IMR-90 (cell line): ENCODE results near the gene TUFM. TPM values are rescaled to one million over a fixed set of nuclear protein-coding genes. Genes with fewer than 3 reads are reported as not detected.

Experiments used
- ATAC-seq: fragments of 200-7000 bp; cut with Tn5 transposase; 2 replicates; pipeline ENCODE4 v1.9.1; 2020; ENCODE audit warnings: low read depth, mild to moderate bottlenecking, moderate library complexity
- BruUV-seq: library from RNA; stranded (reverse); fragments of 400-500 nt; replicated peaks from 2 replicates; lab custom pipeline; 2021; lab: Mats Ljungman, UMichigan
- CTCF ChIA-PET: fragments of 300-600 bp; formaldehyde crosslinking; extraction: SDS; loops from one replicate; lab custom pipeline; 2021; ENCODE audit warnings: antibody characterized with exemption; lab: Yijun Ruan, JAX
- POLR2A ChIA-PET: fragments of 300-600 bp; sonication (Branson Sonifier 250); formaldehyde crosslinking; loops from one replicate; lab custom pipeline; 2022; ENCODE audit warnings: antibody characterized with exemption; ENCODE audit not compliant: unreplicated experiment; lab: Charles Lee
- DNase-seq: peaks from one replicate; pipeline ENCODE4 v3.0.0; 2013
- H2AFZ ChIP-seq: replicated peaks from 2 replicates; pipeline ENCODE3; 2013; ENCODE audit warnings: low read length, mild to moderate bottlenecking; ENCODE audit not compliant: poor library complexity
- H2AK5ac ChIP-seq: 2 replicates; pipeline ENCODE4 v1.6.1; 2013; ENCODE audit warnings: low read depth, low read length, inconsistent platforms
- H2AK9ac ChIP-seq: replicated peaks from 2 replicates; pipeline ENCODE3; 2013; ENCODE audit warnings: mild to moderate bottlenecking, low read depth, low read length, moderate library complexity; ENCODE audit not compliant: poor library complexity
- H2BK120ac ChIP-seq: 2 replicates; pipeline ENCODE4 v1.6.1; 2013; ENCODE audit warnings: low read depth, low read length, inconsistent platforms
- H2BK15ac ChIP-seq: 3 replicates; pipeline ENCODE4 v1.6.1; 2013; ENCODE audit warnings: low read depth, low read length, inconsistent platforms
- H2BK20ac ChIP-seq: 2 replicates; pipeline ENCODE4 v1.6.1; 2013; ENCODE audit warnings: low read depth, mild to moderate bottlenecking, inconsistent platforms, low read length, moderate library complexity
- H2BK5ac ChIP-seq: 2 replicates; pipeline ENCODE4 v1.6.1; 2013; ENCODE audit warnings: mild to moderate bottlenecking, low read depth, low read length, inconsistent platforms; ENCODE audit not compliant: poor library complexity, severe bottlenecking
- H3K14ac ChIP-seq: replicated peaks from 2 replicates; pipeline ENCODE4 v1.6.1; 2013; ENCODE audit warnings: low read depth, low read length, inconsistent platforms
- H3K18ac ChIP-seq: 2 replicates; pipeline ENCODE4 v1.6.1; 2013; ENCODE audit warnings: low read depth, low read length, control low read depth
- H3K23ac ChIP-seq: 2 replicates; pipeline ENCODE4 v1.6.1; 2013; ENCODE audit warnings: low read depth, low read length, inconsistent platforms
- H3K27ac ChIP-seq: 2 replicates; pipeline ENCODE4 v1.5.1; 2013; ENCODE audit warnings: mild to moderate bottlenecking, control low read depth, low read length; ENCODE audit not compliant: insufficient read depth
- H3K27me3 ChIP-seq: 2 replicates; pipeline ENCODE4 v1.6.1; 2013; ENCODE audit warnings: low read length; ENCODE audit not compliant: control insufficient read depth, insufficient read depth
- H3K36me3 ChIP-seq: 2 replicates; pipeline ENCODE4 v1.6.1; 2013; ENCODE audit warnings: low read length, mixed read lengths; ENCODE audit not compliant: control insufficient read depth, insufficient read depth
- H3K4ac ChIP-seq: 2 replicates; pipeline ENCODE4 v1.6.1; 2013; ENCODE audit warnings: low read depth, low read length, inconsistent platforms
- H3K4me1 ChIP-seq: 2 replicates; pipeline ENCODE4 v1.6.1; 2013; ENCODE audit warnings: low read length, mixed read lengths; ENCODE audit not compliant: control insufficient read depth, insufficient read depth
- H3K4me2 ChIP-seq: 2 replicates; pipeline ENCODE4 v1.6.1; 2013; ENCODE audit warnings: low read depth, mild to moderate bottlenecking, control low read depth, low read length, moderate library complexity
- H3K4me3 ChIP-seq: 2 replicates; pipeline ENCODE4 v1.5.1; 2013; ENCODE audit warnings: low read depth, mild to moderate bottlenecking, control low read depth, low read length, moderate library complexity; ENCODE audit not compliant: insufficient read depth
- H3K56ac ChIP-seq: 2 replicates; pipeline ENCODE4 v1.6.1; 2013; ENCODE audit warnings: low read length, inconsistent platforms; ENCODE audit not compliant: insufficient read depth; ENCODE audit errors: extremely low read depth
- H3K79me1 ChIP-seq, 2 experiments: 2 replicates each; pipeline ENCODE4 v1.6.1; 2013; ENCODE audit warnings: low read length in 2 of 2, inconsistent platforms in 1 of 2, low read depth in 1 of 2
- H3K9ac ChIP-seq: 2 replicates; pipeline ENCODE4 v1.6.1; 2013; ENCODE audit warnings: low read depth, low read length, control low read depth
- H3K9me1 ChIP-seq: 2 replicates; pipeline ENCODE4 v1.6.1; 2013; ENCODE audit warnings: low read length, inconsistent platforms; ENCODE audit not compliant: insufficient read depth
- H3K9me3 ChIP-seq: 2 replicates; pipeline ENCODE4 v1.6.1; 2013; ENCODE audit warnings: low read length; ENCODE audit not compliant: control insufficient read depth, insufficient read depth
- H4K20me1 ChIP-seq: 2 replicates; pipeline ENCODE4 v1.6.1; 2013; ENCODE audit warnings: low read length, inconsistent platforms; ENCODE audit not compliant: insufficient read depth
- H4K5ac ChIP-seq: 2 replicates; pipeline ENCODE4 v1.6.1; 2013; ENCODE audit warnings: mild to moderate bottlenecking, low read depth, low read length, control low read depth
- H4K8ac ChIP-seq, 2 experiments: 2 replicates each; pipeline ENCODE4 v1.6.1; 2013; ENCODE audit warnings: low read depth in 2 of 2, low read length in 2 of 2, control low read depth in 1 of 2, inconsistent platforms in 1 of 2
- H4K91ac ChIP-seq: 2 replicates; pipeline ENCODE4 v1.6.1; 2013; ENCODE audit warnings: low read depth, low read length, inconsistent platforms; ENCODE audit not compliant: insufficient read depth
- MXI1 ChIP-seq: IDR thresholded peaks from 2 replicates; pipeline ENCODE4 v1.6.1; 2012; ENCODE audit warnings: low read depth, mild to moderate bottlenecking, low read length, moderate library complexity, borderline replicate concordance
- RCOR1 ChIP-seq: IDR thresholded peaks from 2 replicates; pipeline ENCODE4 v1.6.1; 2012; ENCODE audit warnings: mild to moderate bottlenecking, low read length, improper control_type of control experiment; ENCODE audit not compliant: insufficient replicate concordance
- RFX5 ChIP-seq: IDR thresholded peaks from 2 replicates; pipeline ENCODE4 v1.8.0; 2012; ENCODE audit warnings: low read depth, mild to moderate bottlenecking, low read length, moderate library complexity
- WGBS, 2 experiments: methylation state at CpG; one replicate each; pipeline versions ENCODE4 v1.1.5 to v1.1.7; 2013; ENCODE audit warnings: missing lambda C conversion rate in 2 of 2; ENCODE audit not compliant: insufficient read length in 1 of 2; ENCODE audit errors: extremely low coverage in 2 of 2; 5-methylcytosine and 5-hydroxymethylcytosine counted together
- dilution Hi-C: fragments of 300-500 bp; cut with HindIII; formaldehyde crosslinking; loops from one replicate; pipeline ENCODE4 v1.14.3; 2018; ENCODE audit warnings: low sequenced_read_pairs; ENCODE audit not compliant: unreplicated experiment
- in situ Hi-C: fragments of 300-500 bp; cut with MboI; formaldehyde crosslinking; loops from 3 replicates; pipeline ENCODE4 v1.14.3; 2019; ENCODE audit warnings: low sequenced_read_pairs, inconsistent platforms, mixed read lengths
- intact Hi-C: fragments of 100-400 bp; cut with micrococcal nuclease; formaldehyde crosslinking; loops from 2 replicates; pipeline ENCODE4 v1.10.0; 2022
- polyA plus RNA-seq, 3 experiments: library from polyadenylated mRNA; depleted of rRNA; stranded (reverse); fragments of >200 nt; gene quantifications; 2 replicates each; pipeline ENCODE4 v1.2.3, GENCODE V29; 2012; ENCODE audit warnings: low replicate concordance in 1 of 3
- total RNA-seq: library from RNA; depleted of rRNA; stranded (reverse); fragments of >200 nt; gene quantifications from 2 replicates; pipeline ENCODE4 v1.2.3, GENCODE V29; 2012

Gene TUFM
- total and polyA plus RNA-seq, 2 of the 4 experiments (the other 2 are of a cell fraction) = 80.3 to 126 TPM

DNA sequence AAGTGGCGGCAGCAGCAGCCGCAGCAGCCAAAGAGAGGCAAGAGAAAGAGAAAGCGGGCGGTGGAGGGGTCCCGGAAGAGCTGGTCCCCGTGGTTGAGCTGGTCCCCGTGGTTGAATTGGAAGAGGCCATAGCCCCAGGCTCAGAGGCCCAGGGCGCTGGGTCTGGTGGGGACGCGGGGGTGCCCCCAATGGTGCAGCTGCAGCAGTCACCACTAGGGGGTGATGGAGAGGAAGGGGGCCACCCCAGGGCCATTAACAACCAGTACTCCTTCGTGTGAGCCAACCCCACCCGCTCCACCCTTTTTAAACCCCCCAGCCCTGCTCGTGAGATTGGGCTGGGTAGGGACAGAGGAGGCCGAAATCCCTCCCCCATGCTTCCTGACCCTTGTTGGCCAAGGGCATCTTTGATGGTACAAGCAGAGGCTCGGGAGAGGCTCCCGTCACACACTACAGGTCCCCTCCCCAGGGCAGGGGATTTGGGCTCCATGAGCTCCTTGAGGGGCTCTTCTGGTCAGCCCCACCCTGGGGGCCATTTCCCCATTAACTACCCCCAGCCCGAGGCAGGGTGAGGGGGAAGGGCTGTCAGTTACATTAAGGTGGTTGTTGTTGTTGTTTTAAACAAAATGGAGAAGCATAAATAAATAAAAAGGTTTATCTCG lies 27.5 kb upstream of the TUFM start (continued):
- TF ChIP-seq RFX5 = no peak

- Histone ChIP-seq H2AFZ (no peak overlapping the region), H3K9ac (no peak overlapping the region), H2BK15ac (no peak overlapping the region), H2AK9ac (peak overlapping the region; percentile 42), H3K4me2 (no peak overlapping the region), H4K91ac (no peak overlapping the region), H3K18ac (no peak overlapping the region), H3K56ac (no peak overlapping the region), H3K9me1 (no peaks in the 10 kb centered on the region), H3K4ac (no peak overlapping the region), H3K4me3 (no peak overlapping the region), H4K8ac (no peak overlapping the region), H3K9me3 (no peaks in the 10 kb centered on the region), H3K79me1 (peaks cover 11 to 18% of the 10 kb centered on the region in 2 experiments; a peak in 3 of 4 replicates), H2BK120ac (no peak overlapping the region), H2BK5ac (no peak overlapping the region), H2AK5ac (no peak overlapping the region), H3K4me1 (no peaks in the 10 kb centered on the region), H2BK20ac (no peak overlapping the region), H4K20me1 (no peaks in the 10 kb centered on the region), H3K23ac (no peak overlapping the region), H3K36me3 (peaks cover 52% of the 10 kb centered on the region), H3K14ac (no peak overlapping the region), H4K5ac (no peak overlapping the region), H3K27ac (no peak overlapping the region), H3K27me3 (no peaks in the 10 kb centered on the region)
- BruUV-seq = no TSS peak
- intact Hi-C loops = loop anchor here (1.0 kb wide), 1 partner anchor 72 kb away; no protein-coding TSS in a partner anchor
- no peak for DNase-seq
- in situ Hi-C loops = no loop called here
- WGBS, 2 experiments = 88% methylated on average over 4 of the region's 15 CpGs; no CpG with 5 or more reads in 1 of the 2 experiments
- TF ChIP-seq RCOR1 = no peak
- no peak for TF ChIP-seq MXI1
- CTCF ChIA-PET = interaction anchor here (0.9 to 1.1 kb wide), 2 partner anchors 9 to 26 kb away, joined by 4 read pairs; partner anchors contain the start of gene TUFM
- POLR2A ChIA-PET = no interaction called here
- dilution Hi-C loops = no loop called here
- ATAC-seq = no peak
These were observed 26.8 kb upstream of the TUFM start for GRCh38 chr16:28872952-28873351.
